ENCODE results near the gene EIF3J.

EIF3J gene

GRCh38 chr15:44593042-44593736, 56.2 kb downstream of the EIF3J start:
- no peak overlapping the region for H3K4me3 ChIP-seq (ENCODE audit: low read depth, low read length)
- no peak for DNase-seq (ENCODE audit: low read depth)
- TF ChIP-seq CTCF (IDR thresholded peaks at IDR 0.05; ENCODE audit: control insufficient read depth, extremely low read depth, insufficient read depth): no peak

GRCh38 chr15:44595246-44595645, 58.3 kb downstream of the EIF3J start:
- TF ChIP-seq CTCF (IDR thresholded peaks at IDR 0.05; ENCODE audit: control insufficient read depth, extremely low read depth, insufficient read depth): no peak
- H3K4me3 ChIP-seq (ENCODE audit: low read depth, low read length): no peak overlapping the region
- peak; percentile 72 for DNase-seq (ENCODE audit: low read depth)

GRCh38 chr15:44595656-44596510, 58.9 kb downstream of the EIF3J start:
- H3K4me3 ChIP-seq (ENCODE audit: low read depth, low read length): no peak overlapping the region
- no peak for TF ChIP-seq CTCF (IDR thresholded peaks at IDR 0.05; ENCODE audit: control insufficient read depth, extremely low read depth, insufficient read depth)
- DNase-seq (ENCODE audit: low read depth): no peak

- DNase-seq (ENCODE audit: low read depth): no peak
- no peak for TF ChIP-seq CTCF (IDR thresholded peaks at IDR 0.05; ENCODE audit: control insufficient read depth, extremely low read depth, insufficient read depth)
Observed at GRCh38 chr15:44596511-44597010, 59.6 kb downstream of the EIF3J start.

GRCh38 chr15:44598066-44598465, 61.1 kb downstream of the EIF3J start:
- no peak for TF ChIP-seq CTCF (IDR thresholded peaks at IDR 0.05; ENCODE audit: control insufficient read depth, extremely low read depth, insufficient read depth)
- no peak for DNase-seq (ENCODE audit: low read depth)
- H3K4me3 ChIP-seq (ENCODE audit: low read depth, low read length): no peak overlapping the region

More at GRCh38 chr15:44596511-44597010, 59.6 kb downstream of the EIF3J start:
- H3K4me3 ChIP-seq (ENCODE audit: low read depth, low read length): no peak overlapping the region

- H3K4me3 ChIP-seq (ENCODE audit: low read depth, low read length): no peak overlapping the region
- peak; percentile 51 for DNase-seq (ENCODE audit: low read depth)
- no peak for TF ChIP-seq CTCF (IDR thresholded peaks at IDR 0.05; ENCODE audit: control insufficient read depth, extremely low read depth, insufficient read depth)
Observed at GRCh38 chr15:44598892-44599291, 61.9 kb downstream of the EIF3J start.

All from LNCaP clone FGC (cell line).